GM19043 (cell line): ENCODE measurements around the gene RANBP2.
"Not testable (repeated sequence)": the region's sequence is repeated elsewhere in the genome, so short reads cannot be mapped to it uniquely, and the experiment has no call there.

Experiments used
- ATAC-seq: cut with Tn5 transposase; IDR thresholded peaks from one replicate; pipeline ENCODE4 v1.9.1; 2021; ENCODE audit warnings: low read depth; ENCODE audit not compliant: unreplicated experiment

Gene RANBP2

DNA sequence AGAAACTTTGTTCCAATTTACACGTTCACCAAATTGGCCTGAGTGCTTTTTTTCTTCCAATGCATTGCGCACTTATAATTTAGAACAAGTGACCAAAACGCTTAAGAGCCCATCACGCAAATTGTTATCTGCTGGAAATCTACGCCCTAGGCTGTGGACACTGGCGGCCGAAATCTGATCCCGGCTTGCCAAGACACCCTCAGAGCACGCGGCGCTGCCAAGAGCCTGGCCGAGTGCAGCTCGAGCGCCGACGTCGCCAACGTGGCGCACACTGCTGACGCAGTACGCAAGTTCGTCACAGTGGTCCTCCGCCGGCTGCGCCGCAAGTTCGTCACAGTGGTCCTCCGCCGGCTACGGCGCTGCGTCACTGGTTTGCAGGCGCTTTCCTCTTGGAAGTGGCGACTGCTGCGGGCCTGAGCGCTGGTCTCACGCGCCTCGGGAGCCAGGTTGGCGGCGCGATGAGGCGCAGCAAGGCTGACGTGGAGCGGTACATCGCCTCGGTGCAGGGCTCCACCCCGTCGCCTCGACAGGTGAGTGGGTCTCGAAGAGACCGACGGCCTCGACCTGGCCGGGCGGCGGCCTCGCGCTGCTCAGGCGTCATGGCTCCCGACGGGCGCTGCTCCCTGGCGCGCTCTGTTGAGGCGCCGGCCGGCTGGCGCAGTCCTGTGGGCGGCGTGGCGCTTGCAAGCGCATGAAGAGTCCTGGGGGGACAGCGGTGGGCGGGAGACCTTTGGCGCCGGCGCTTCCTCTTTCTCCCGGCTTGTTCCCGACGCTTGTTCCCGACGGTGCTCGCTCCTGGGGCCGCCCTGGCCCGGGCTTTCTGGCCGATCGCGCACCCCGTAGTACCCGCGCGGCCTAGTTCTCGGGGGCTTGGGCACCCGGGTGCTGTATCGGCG, at the start of gene RANBP2:
Gene RANBP2 (plus strand): TSS at position 334 of the 896 bp plus-strand sequence. CDS start 125 bp downstream, at position 459.
- peak; percentile 98 for ATAC-seq

DNA sequence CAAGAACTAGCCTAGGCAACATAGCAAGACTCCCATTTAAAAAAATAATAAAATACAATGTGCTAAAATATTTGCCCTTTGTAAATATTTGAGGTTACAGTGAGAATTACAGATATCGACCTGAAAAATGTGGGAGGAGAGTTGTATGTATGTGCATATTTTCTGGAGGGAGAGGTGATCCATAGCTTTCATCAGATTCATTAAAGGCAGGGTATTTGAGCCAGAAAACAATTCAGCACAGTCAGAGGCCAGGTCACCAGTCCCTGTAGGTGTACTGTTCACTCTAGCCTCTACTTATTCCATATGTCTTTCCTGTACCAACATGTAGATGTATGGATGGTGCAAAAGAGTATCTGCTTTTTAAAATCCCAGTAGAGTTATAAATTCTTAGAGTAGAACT, 49.0 kb upstream of the RANBP2 start:
- not testable (repeated sequence) for ATAC-seq

DNA sequence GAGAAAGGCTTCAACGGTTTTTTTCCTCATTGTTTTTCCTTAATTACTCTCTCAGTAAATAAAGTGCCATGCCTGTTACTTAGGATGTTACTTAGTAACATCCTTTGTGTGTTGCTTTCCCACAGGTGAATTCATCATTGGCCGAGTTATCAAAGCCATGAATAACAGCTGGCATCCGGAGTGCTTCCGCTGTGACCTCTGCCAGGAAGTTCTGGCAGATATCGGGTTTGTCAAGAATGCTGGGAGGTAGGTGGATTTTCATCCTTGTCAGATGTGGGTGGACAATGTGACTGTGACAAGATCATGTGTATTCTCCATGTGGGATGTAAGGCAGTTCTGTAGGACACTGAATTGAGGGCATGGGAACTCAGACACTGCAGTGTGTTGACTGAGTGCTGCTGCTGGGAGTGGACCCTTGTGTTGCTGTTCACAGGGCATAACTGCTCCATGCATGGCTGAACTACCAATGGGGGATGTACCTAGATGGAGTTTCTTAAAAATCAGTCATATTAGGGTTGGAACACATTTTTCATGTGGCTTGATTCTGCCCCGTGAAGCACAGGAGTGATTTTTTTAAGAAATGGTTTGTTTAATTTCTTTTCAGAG, 47.0 kb upstream of the RANBP2 start:
- not testable (repeated sequence) for ATAC-seq

DNA sequence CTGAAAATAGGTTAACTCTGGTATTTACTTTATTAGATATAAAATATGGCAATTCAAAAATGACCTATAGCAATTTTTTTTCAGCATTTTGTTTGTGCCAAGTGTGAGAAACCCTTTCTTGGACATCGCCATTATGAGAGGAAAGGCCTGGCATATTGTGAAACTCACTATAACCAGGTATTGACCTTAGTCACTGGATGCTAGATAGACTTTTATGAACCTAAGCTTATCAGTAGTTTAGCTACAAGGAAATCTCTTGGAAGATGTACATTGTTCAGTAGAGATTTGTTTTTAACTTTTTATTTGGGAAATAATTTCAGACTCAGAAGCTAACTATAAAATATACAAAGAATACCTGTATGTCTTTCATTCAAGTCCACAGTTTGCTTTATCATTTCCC, 42.8 kb upstream of the RANBP2 start:
- not testable (repeated sequence) for ATAC-seq

DNA sequence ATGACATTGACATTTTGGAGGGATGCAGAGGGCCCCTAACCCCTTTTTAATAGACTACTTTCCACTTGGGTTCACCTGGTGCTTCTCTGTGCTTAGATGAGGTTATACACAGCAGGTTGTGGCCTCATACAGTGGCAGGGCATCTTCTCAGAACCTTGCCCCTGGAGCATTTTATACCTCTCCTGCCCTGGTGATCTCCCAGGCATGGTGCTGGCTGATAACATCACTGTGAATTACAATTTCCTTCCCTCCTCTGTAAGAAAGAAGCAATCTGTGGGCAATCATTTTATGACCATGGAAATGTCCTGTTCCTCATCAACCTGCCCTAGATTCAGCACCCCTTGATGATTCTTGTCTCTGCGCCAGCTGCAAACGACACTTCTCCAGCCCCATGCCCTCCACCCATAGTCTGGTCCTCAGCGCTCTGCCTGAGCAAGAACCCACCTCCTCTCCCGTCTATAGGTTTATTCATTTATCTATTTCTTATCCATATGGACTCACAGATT, 42.0 kb upstream of the RANBP2 start:
- ATAC-seq = not testable (repeated sequence)

DNA sequence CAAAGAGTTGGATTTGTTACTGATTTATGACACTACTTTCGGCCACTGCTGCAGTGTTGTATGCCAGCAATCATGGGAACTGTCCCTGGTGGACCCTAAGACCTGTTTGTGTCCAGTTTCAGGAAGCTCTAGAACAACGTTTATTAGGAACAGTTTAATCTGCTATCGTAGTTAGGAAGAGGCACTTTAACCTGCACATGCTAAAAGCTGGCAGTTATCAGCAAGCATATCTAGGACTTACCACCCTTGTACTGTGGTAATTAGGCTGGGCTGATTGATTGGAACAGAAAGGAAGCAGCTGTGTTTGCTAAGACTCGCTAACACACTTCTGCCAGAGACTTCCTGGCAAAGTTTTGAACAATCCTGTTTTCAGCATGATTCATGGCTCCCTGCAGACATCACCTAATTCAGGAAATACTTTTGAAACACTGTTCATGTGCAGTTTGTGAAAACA, 41.1 kb upstream of the RANBP2 start:
- ATAC-seq = not testable (repeated sequence)

DNA sequence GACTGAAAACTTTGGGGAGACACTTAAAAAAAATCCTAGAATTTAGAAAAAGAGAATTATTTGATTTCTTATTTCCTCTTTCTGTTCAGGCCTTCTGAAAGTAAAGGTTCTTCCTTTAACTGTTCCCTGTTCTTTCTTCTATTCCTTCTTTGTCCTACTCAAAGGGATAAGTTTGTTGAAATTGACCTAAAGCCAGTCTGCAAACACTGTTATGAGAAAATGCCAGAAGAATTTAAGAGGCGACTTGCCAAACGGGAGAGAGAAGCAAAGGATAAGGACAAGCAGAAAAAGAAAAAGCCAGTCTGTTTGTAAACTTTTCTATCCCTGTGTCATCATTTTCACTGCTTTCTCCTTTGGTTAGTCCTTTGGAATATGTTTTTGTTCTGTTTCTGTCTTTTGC, 38.5 kb upstream of the RANBP2 start:
- ATAC-seq = not testable (repeated sequence)

DNA sequence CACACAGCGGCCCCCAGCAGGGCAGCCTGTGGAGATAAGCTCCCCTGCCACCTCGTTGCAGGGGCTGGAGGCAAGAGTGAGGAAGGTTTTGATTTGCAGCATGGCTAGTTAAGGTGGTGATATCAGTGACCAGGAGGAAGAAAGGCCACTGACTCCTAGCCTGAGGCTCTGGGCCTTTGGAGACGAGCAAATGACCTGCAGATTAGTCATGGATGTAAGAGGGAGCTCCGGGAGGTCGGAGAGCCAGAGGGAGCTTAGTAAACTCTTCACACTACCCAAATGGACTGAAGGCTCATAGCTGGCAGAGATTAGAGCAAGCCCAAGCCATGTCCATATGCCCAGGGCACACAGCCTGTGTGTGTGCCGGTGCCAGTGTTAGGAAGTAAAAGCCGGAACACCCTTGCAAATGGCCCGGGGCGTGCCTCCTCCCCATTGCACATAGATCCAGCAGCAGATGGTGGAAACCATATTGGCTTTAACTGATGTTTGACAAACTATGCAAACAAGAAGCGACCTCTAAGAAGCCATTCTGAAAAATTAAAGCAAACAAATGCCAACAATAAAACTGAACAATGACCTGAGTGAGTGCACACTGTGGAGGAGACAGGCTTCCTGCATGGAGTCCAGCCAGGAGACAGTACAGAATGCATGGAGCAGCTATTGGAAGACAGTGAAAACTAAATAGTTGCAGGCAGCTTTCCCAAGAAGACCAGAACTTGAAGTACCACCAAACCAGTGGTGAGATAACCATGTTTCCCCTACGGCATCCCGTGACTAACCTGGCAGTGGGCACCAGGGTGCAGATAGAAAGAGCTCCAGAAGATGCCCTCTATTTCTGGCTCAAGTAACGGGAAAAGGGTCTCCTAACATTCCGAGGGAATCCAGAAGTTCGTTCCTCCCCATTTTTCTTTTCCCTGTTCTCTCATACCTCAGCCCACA, 30.2 kb upstream of the RANBP2 start:
- not testable (repeated sequence) for ATAC-seq

DNA sequence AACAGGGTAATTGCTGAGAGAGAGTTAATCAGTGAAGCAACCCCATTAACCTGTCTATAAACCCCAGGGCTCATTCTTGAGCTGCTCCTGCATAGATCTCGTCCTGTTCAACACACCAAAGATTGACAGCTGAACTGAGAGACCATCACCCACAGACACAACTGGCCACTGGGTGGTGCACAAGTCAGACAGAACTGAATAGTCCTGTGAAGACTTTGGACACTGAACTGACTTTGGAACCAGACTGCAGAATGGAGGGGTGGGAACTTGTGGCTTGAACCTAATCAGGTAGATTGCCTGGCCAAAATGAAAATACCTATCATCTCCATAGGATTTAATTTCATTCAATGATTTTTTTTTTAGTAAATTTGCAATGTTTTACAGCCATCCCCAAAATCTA, 29.3 kb upstream of the RANBP2 start:
- peak; percentile 64 for ATAC-seq

DNA sequence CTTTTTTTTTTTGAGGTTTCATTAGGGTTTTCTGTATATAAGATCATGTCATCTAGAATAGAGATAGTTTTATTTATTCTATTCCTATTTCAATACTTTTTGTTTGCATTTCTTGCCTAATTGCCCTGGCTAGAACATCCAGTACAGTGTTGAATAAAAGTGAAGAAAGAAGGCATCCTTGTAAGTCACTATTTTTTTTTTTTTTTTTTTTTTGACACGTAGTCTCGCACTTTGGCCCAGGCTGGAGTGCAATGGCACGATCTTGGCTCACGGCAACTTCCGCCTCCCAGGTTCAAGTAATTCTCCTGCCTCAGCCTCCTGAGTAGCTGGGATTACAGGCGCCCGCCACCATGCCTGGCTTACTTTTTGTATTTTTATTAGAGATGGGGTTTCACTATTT, 27.8 kb upstream of the RANBP2 start:
- ATAC-seq = no peak

DNA sequence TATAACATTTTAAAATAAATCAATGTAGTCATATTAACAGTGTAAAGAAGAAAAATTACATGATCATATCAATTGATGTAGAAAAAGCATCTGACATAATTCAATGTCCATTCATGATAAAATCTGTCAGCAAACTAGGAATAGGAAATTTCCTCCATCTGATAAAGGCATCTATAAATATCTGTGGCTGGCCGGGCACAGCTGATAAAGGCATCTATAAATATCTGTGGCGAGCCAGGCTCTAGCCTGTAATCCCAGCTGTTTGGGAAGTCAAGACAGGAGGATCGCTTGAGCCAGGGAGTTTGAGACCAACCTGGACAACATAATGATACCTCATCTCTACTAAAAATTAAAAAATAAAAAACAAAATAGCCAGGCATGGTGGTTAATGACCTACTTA, 18.1 kb upstream of the RANBP2 start:
- no peak for ATAC-seq

DNA sequence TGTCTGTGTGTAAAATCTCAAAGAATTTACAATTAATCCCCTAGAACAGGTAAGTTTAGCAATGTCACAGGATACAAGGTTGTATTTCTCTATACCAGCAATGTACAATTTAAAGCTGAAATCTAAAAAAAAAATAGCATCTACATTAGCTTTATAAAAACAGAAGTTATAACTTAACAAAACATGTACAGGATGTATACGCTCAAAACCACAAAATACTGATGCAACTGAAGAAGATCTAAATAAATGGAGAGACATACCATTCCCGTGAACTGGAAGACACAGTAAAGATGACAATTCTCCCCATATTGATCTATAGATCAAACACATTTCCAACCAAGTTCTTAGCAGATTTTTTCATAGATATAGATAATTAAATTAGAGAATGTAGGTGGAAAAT, 17.5 kb upstream of the RANBP2 start:
- ATAC-seq = no peak

DNA sequence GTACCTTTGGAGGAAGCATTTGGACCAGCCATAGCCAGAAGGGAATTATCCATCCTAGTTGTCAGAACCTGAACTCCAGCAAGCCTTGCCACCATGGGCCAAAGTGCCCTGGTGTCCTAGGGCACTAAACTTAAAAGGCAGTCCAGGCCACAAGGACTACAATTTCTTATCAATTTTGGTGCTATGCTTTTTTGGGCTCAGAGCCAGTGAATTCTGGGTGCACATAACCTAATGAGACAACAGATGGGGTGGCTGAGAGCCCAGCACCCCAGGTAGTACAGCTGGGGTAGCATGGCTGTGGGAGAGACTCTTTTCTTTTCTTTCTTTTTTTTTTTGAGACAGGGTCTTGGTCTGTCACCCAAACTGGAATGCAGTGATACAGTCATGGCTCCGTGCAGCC, 14.4 kb upstream of the RANBP2 start:
- no peak for ATAC-seq

DNA sequence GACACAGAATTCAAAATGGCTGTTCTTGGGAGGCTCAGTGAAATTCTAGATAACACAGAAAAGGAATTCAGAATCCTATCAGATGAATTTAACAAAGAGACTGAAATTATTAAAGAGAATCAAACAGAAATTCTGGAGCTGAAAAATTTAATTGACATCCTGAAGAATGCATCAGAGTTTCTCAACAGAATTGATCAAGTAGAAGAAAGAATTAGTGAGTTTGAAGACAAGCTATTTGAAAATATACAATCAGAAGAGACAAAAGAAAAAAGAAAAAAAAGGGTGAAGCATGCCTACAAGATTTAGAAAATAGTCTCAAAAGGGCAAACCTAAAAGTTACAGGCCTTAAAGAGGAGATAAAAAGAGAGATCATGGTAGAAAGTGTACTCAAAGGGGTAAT, 12.0 kb upstream of the RANBP2 start:
- ATAC-seq = no peak

DNA sequence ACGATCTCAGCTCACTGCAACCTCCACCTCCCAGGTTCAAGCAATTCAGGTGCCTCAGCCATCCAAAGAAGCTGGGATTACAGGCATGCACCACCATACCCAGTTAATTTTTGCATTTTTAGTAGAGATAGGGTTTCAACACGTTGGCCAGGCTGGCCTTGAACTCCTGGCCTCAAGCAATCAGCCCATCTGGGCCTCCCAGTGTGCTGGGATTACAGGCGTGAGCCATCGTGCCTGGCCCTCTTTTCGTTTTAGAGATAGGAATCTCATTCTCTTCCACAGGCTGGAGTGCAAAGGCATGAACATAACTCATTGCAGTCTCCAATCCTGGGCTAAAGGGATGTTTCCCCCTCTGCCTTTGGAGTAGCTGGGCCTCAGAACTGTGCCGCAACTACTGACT, 2.3 kb upstream of the RANBP2 start:
- ATAC-seq = not testable (repeated sequence)

DNA sequence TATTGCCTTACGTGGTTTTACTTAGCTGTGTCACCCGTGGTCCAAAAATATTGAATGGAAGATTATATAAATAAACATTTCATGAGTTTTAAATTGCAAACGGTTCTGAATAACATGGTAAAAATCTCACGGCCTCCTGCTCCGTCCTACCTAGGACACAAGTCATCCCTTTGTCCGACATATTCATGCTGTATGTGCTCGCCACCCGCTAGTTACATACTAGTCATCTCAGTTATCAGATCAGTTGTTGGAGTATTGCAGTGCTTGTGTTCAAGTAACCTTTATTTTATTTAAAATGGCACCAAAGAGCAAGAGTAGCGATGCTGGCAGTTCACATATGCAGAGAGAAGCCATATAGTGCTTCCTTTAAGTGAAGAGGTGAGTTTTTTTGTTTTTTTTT, 6.8 kb downstream of the RANBP2 start:
- not testable (repeated sequence) for ATAC-seq

DNA sequence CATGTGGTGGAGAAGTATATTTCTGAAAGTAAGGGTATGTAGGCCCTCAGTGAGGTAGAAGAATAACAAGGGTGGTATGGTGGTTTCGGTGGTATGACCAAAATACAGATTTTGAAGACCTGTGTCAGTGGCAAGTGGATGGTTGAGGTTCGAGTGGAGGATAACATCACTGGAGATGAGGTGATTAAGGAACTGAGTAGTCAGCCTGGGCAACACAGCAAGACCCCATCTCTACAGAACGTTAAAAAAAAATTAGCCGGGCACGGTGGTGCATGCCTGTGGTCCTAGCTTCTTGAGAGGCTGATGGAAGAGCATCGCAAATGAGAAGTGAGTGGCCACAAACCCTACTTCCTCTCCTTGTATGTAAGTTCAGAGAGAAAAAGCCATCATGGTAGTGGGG, 15.4 kb downstream of the RANBP2 start:
- ATAC-seq = not testable (repeated sequence)

DNA sequence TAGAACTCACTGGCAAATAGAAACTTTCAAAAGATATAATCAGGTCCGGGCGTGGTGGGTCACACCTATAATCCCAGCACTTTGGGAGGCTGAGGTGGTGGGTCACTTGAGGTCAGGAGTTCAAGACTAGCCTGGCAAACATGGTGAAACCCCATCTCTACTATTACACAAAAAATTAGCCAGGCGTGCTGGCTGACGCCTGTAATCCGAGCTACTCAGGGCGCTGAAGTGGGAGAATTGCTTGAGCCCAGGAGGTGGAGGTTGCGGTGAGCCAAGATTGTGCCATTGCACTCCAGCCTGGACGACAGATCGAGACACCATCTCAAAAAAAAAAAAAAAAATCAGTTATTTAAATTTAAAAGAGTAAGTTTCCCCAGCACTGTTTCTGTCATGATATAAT, 38.7 kb downstream of the RANBP2 start:
- not testable (repeated sequence) for ATAC-seq

DNA sequence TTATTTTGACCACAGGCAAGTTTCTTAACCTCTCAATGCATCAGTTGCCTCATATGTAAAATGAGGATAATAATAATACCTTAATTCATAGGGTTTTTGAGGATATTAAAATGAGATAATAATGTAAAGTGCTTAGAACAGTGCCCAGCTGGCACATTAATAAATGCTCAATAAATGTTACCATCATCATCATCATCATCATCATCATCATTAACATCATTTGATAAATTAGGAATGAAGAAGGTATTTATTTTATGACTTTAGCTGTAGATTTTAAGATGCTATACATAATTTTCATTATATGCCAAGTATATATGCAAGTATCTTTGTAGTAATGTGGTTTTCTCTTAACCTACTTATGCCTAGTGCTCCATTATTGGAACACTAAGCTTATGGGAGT, 43.3 kb downstream of the RANBP2 start:
- not testable (repeated sequence) for ATAC-seq

DNA sequence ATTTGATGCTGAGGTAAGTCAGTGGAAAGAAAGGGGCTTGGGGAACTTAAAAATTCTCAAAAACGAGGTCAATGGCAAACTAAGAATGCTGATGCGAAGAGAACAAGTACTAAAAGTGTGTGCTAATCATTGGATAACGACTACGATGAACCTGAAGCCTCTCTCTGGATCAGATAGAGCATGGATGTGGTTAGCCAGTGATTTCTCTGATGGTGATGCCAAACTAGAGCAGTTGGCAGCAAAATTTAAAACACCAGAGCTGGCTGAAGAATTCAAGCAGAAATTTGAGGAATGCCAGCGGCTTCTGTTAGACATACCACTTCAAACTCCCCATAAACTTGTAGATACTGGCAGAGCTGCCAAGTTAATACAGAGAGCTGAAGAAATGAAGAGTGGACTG, 47.4 kb downstream of the RANBP2 start:
- not testable (repeated sequence) for ATAC-seq
